Peyer's patch (tissue), 4 donors: ENCODE data around the gene ZBED5.

Source experiments
- POLR2A ChIP-seq, 2 donors: fragments of 450-650 bp; IDR thresholded peaks; one replicate each; pipeline ENCODE4 v1.5.1; 2017; ENCODE audit warnings: antibody characterized with exemption in 2 of 2, mild to moderate bottlenecking in 2 of 2, moderate library complexity in 2 of 2
- TF ChIP-seq, protein P1 (sequence below), 6 experiments: fragments of 450-650 bp in 4 of 6; fragments of 200-600 bp in 2 of 6; sonication (generic) in 1 of 6; IDR thresholded peaks; one replicate each; pipeline ENCODE4 v1.5.1; 2017 to 2019; ENCODE audit warnings: antibody characterized with exemption in 6 of 6, mild to moderate bottlenecking in 3 of 6, moderate library complexity in 1 of 6

- TF ChIP-seq, protein P1, sequence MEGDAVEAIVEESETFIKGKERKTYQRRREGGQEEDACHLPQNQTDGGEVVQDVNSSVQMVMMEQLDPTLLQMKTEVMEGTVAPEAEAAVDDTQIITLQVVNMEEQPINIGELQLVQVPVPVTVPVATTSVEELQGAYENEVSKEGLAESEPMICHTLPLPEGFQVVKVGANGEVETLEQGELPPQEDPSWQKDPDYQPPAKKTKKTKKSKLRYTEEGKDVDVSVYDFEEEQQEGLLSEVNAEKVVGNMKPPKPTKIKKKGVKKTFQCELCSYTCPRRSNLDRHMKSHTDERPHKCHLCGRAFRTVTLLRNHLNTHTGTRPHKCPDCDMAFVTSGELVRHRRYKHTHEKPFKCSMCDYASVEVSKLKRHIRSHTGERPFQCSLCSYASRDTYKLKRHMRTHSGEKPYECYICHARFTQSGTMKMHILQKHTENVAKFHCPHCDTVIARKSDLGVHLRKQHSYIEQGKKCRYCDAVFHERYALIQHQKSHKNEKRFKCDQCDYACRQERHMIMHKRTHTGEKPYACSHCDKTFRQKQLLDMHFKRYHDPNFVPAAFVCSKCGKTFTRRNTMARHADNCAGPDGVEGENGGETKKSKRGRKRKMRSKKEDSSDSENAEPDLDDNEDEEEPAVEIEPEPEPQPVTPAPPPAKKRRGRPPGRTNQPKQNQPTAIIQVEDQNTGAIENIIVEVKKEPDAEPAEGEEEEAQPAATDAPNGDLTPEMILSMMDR (IDR thresholded peaks at IDR 0.05): no peak
- no peak for TF ChIP-seq POLR2A (IDR thresholded peaks at IDR 0.05)
Measured at GRCh38 chr11:10902301-10903063, 44.6 kb upstream of the ZBED5 start.
